A549 (cell line): Measurements from ENCODE around the gene MISFA. TPM values are rescaled to one million over a fixed set of nuclear protein-coding genes. Genes with fewer than 3 reads are reported as not detected.

Source experiments
- ATAC-seq, 2 experiments: fragments of 200-7000 bp in 1 of 2; fragments of >200 bp in 1 of 2; cut with Nextera tagmentation in 1 of 2; cut with Tn5 transposase in 1 of 2; 3 replicates each; pipeline versions ENCODE4 v1.8.0 to v1.9.1; 2018 to 2020; ENCODE audit warnings: mild to moderate bottlenecking in 1 of 2, moderate library complexity in 1 of 2
- CTCF ChIA-PET: fragments of 300-600 bp; sonication (Branson Sonifier 250); formaldehyde crosslinking; extraction: SDS; loops from one replicate; lab custom pipeline; 2021; ENCODE audit warnings: antibody characterized with exemption, inconsistent platforms; lab: Yijun Ruan, JAX
- POLR2A ChIA-PET: fragments of 350-600 bp; formaldehyde crosslinking; extraction: SDS; loops from one replicate; lab custom pipeline; 2021; ENCODE audit warnings: antibody characterized with exemption, inconsistent platforms; lab: Yijun Ruan, JAX
- DNase-seq, 2 experiments: peaks; one replicate each; pipeline versions ENCODE4 v3.0.0 to v3.0.0-alpha.2; 2011 to 2016; ENCODE audit warnings: low read depth in 1 of 2, low spot score in 1 of 2
- FAIRE-seq: peaks from 2 replicates; lab custom pipeline; 2011; peaks lifted over from hg19 to GRCh38; lab: Jason Lieb, UNC
- H3K27ac ChIP-seq, 2 experiments: fragments of >200 bp; sonication (Bioruptor Twin); formaldehyde crosslinking; 3 replicates each; pipeline ENCODE4 v1.5.1; 2016 to 2017
- H3K4me1 ChIP-seq: fragments of >200 bp; sonication (Bioruptor Twin); formaldehyde crosslinking; 3 replicates; pipeline ENCODE4 v1.6.1; 2016
- H3K4me2 ChIP-seq: fragments of >200 bp; sonication (Bioruptor Twin); formaldehyde crosslinking; 3 replicates; pipeline ENCODE4 v1.6.1; 2016
- H3K4me3 ChIP-seq: fragments of >200 bp; sonication (Bioruptor Twin); formaldehyde crosslinking; 3 replicates; pipeline ENCODE4 v1.5.1; 2016
- H3K9me3 ChIP-seq: fragments of >200 bp; sonication (Bioruptor Twin); formaldehyde crosslinking; 3 replicates; pipeline ENCODE4 v1.6.1; 2016
- BHLHE40 ChIP-seq: IDR thresholded peaks from 2 replicates; pipeline ENCODE4 v1.6.1; 2012; ENCODE audit warnings: low read depth, low read length, inconsistent platforms
- CBX2 ChIP-seq: fragments of 200-600 bp; sonication (generic); IDR thresholded peaks from 2 replicates; pipeline ENCODE4 v1.6.1; 2016; ENCODE audit warnings: low read depth, mild to moderate bottlenecking, borderline replicate concordance
- CHD2 ChIP-seq: fragments of 150-350 bp; IDR thresholded peaks from 2 replicates; pipeline ENCODE4 v1.6.1; 2014; ENCODE audit warnings: low read length; ENCODE audit not compliant: partially characterized antibody
- ESRRA ChIP-seq: fragments of 150-350 bp; IDR thresholded peaks from 2 replicates; pipeline ENCODE4 v1.6.1; 2014; ENCODE audit warnings: mild to moderate bottlenecking, low read length, borderline replicate concordance
- HDAC2 ChIP-seq: fragments of 200-600 bp; sonication (generic); IDR thresholded peaks from 2 replicates; pipeline ENCODE4 v1.6.1; 2016
- HES2 ChIP-seq: fragments of >200 bp; sonication (Bioruptor Twin); formaldehyde crosslinking; IDR thresholded peaks from 2 replicates; pipeline ENCODE4 v1.6.1; 2016
- HEYL ChIP-seq: fragments of 250-450 bp; sonication (Bioruptor Pico); IDR thresholded peaks from 2 replicates; pipeline ENCODE4 v1.8.0; 2021; ENCODE audit warnings: mild to moderate bottlenecking, moderate library complexity
- HOXA7 ChIP-seq: fragments of 250-450 bp; sonication (Bioruptor Pico); IDR thresholded peaks from 2 replicates; pipeline ENCODE4 v1.5.0; 2020; ENCODE audit warnings: mild to moderate bottlenecking, moderate library complexity
- HOXB13 ChIP-seq: fragments of 250-450 bp; sonication (Bioruptor Pico); IDR thresholded peaks from 2 replicates; pipeline ENCODE4 v1.5.0; 2020; ENCODE audit warnings: low read depth, mild to moderate bottlenecking, moderate library complexity
- HOXB5 ChIP-seq: fragments of 250-450 bp; sonication (Bioruptor Pico); IDR thresholded peaks from 2 replicates; pipeline ENCODE4 v1.5.0; 2020; ENCODE audit warnings: mild to moderate bottlenecking, moderate library complexity
- KDM1A ChIP-seq: fragments of 200-600 bp; sonication (generic); IDR thresholded peaks from 2 replicates; pipeline ENCODE4 v1.6.1; 2016; ENCODE audit warnings: low read depth, mild to moderate bottlenecking
- KDM5A ChIP-seq: fragments of 200-600 bp; sonication (generic); IDR thresholded peaks from 2 replicates; pipeline ENCODE4 v1.6.1; 2016; ENCODE audit warnings: antibody characterized with exemption, mild to moderate bottlenecking
- MAFK ChIP-seq: fragments of 450-650 bp; IDR thresholded peaks from 2 replicates; pipeline ENCODE4 v1.6.1; 2014; ENCODE audit not compliant: partially characterized antibody
- MAZ ChIP-seq: fragments of 150-350 bp; IDR thresholded peaks from 2 replicates; pipeline ENCODE4 v1.6.1; 2014; ENCODE audit warnings: antibody characterized with exemption, low read depth, low read length, borderline replicate concordance
- PBX3 ChIP-seq: IDR thresholded peaks from 2 replicates; pipeline ENCODE4 v1.6.1; 2012
- POLR2AphosphoS2 ChIP-seq: conservative IDR thresholded peaks from 2 replicates; pipeline ENCODE4 v1.6.1; 2012; ENCODE audit warnings: low read length, improper control_type of control experiment, inconsistent platforms
- RCOR1 ChIP-seq: fragments of 150-350 bp; IDR thresholded peaks from 2 replicates; pipeline ENCODE4 v1.6.1; 2014; ENCODE audit warnings: antibody characterized with exemption, low read length, low read depth
- REST ChIP-seq: fragments of 200-600 bp; sonication (generic); IDR thresholded peaks from 2 replicates; pipeline ENCODE4 v1.6.1; 2016; ENCODE audit warnings: antibody characterized with exemption, mild to moderate bottlenecking, moderate library complexity
- RNF2 ChIP-seq: fragments of 200-600 bp; sonication (generic); IDR thresholded peaks from 2 replicates; pipeline ENCODE4 v1.6.1; 2016; ENCODE audit warnings: low read depth, mild to moderate bottlenecking, antibody characterized with exemption, moderate library complexity, borderline replicate concordance
- TP53 ChIP-seq: fragments of 250-450 bp; sonication (Bioruptor Pico); IDR thresholded peaks from 2 replicates; pipeline ENCODE4 v1.5.0; 2021; ENCODE audit warnings: mild to moderate bottlenecking, moderate library complexity
- ZSCAN20 ChIP-seq: fragments of 250-450 bp; sonication (Bioruptor Pico); IDR thresholded peaks from 2 replicates; pipeline ENCODE4 v1.8.0; 2022; ENCODE audit warnings: mild to moderate bottlenecking, moderate library complexity
- WGBS: methylation state at CpG from one replicate; pipeline ENCODE4 v1.1.6; 2017; ENCODE audit errors: missing lambda C conversion rate; 5-methylcytosine and 5-hydroxymethylcytosine counted together
- polyA plus RNA-seq, 4 experiments: library from polyadenylated mRNA; depleted of rRNA in 3 of 4; stranded (reverse); fragments of >200 nt; fragmentation: RNase III in 1 of 4; extraction: RNeasy Plus Mini Kit Qiagen cat#74134 plus additional on column Dnase treatment in 1 of 4; gene quantifications; 2 replicates in 3 of 4; 3 replicates in 1 of 4; pipeline ENCODE4 v1.2.3, GENCODE V29; 2011 to 2017

Gene MISFA
- polyA plus RNA-seq, 2 of the 4 experiments (the other 2 are of a cell fraction), result 1.7 to 6.3 TPM

GRCh38 chr11:18632841-18633240 lies 33.3 kb downstream of the MISFA start:
- FAIRE-seq (no peak), DNase-seq (no peak)

GRCh38 chr11:18633256-18634139 lies 33.9 kb downstream of the MISFA start:
- CTCF ChIA-PET, result interaction anchor here (0.8 to 1.8 kb wide), 8 partner anchors 10 to 131 kb away, joined by 3 to 4 read pairs (median 3); partner anchors contain the start of gene IGSF22

More at GRCh38 chr11:18632841-18633240, 33.3 kb downstream of the MISFA start:
- TF ChIP-seq CBX2 (no peak), ZSCAN20 (CRISPR knock-in tag) (no peak), KDM5A (no peak), HES2 (no peak), POLR2AphosphoS2 (no peak), MAFK (no peak), CHD2 (no peak)
- TF ChIP-seq, all 56 proteins: peak for 0
- H3K27ac ChIP-seq, result peak overlapping the region; percentile 77 to 92; a peak in 2 of 6 replicates
- peaks cover 11% of the 10 kb centered on the region for H3K4me1 ChIP-seq
- ChIA-PET POLR2A (interaction anchor here (2.7 kb wide), 1 partner anchor 45 kb away, joined by 13 read pairs; the partner anchor contains the start of gene UEVLD), CTCF (interaction anchor here (1.2 to 1.3 kb wide), 3 partner anchors 38 to 126 kb away, joined by 3 read pairs; no protein-coding TSS in a partner anchor)
- WGBS, result 10% methylated on average over 2 of the region's 2 CpGs
- peak overlapping the region; percentile 100 for H3K4me2 ChIP-seq
- H3K9me3 ChIP-seq, result no peaks in the 10 kb centered on the region
- ATAC-seq, result no peak
- H3K4me3 ChIP-seq, result peak overlapping the region; percentile 74

GRCh38 chr11:18634140-18635032 lies 34.8 kb downstream of the MISFA start, which contains the start of gene SPTY2D1:
SPTY2D1 (minus strand) TSS chr11:18634342; CDS start chr11:18634257, 85 bp downstream.
- Histone ChIP-seq H3K4me2 (peak within 1 kb of the TSS; percentile 100), H3K27ac (peak within 1 kb of the TSS; percentile 85 to 92), H3K4me1 (peaks cover 11% of the 10 kb centered on the region), H3K4me3 (peak within 1 kb of the TSS; percentile 74), H3K9me3 (no peaks in the 10 kb centered on the region)
- ATAC-seq (peak; percentile 98 to 99), FAIRE-seq (peak; percentile 90), DNase-seq (peak; percentile 96 to 99)
- under 1% methylated on average over 33 of the region's 60 CpGs for WGBS
- ChIA-PET CTCF (interaction anchor here (0.8 to 1.8 kb wide), 7 partner anchors 11 to 130 kb away, joined by 3 to 4 read pairs (median 3); partner anchors contain the start of gene IGSF22), POLR2A (interaction anchor here (0.7 to 2.7 kb wide), 10 partner anchors 10 to 250 kb away, joined by 3 to 13 read pairs (median 6); partner anchors contain the start of genes TMEM86A and UEVLD)
- TF ChIP-seq ESRRA (no peak), HEYL (CRISPR knock-in tag) (no peak), TP53 (CRISPR knock-in tag) (peak; percentile 91), RCOR1 (no peak), REST (no peak; the same call in 1 of the 2 replicates), RNF2 (no peak), HOXB5 (CRISPR knock-in tag) (0 out of 2 replicates have a peak, but pooled peaks have one; percentile 73), MAZ (no peak), HDAC2 (no peak), BHLHE40 (peak; percentile 83), HOXA7 (CRISPR knock-in tag) (peak; percentile 76; the same call in 1 of the 2 replicates), PBX3 (no peak), KDM1A (no peak), ZSCAN20 (CRISPR knock-in tag) (no peak), HOXB13 (CRISPR knock-in tag) (peak; percentile 80; the same call in 1 of the 2 replicates)

More at GRCh38 chr11:18633256-18634139, 33.9 kb downstream of the MISFA start:
- no peaks in the 10 kb centered on the region for H3K9me3 ChIP-seq
- POLR2A ChIA-PET, result interaction anchor here (1.2 to 2.7 kb wide), 6 partner anchors 9 to 107 kb away, joined by 5 to 13 read pairs (median 6); partner anchors contain the start of genes TMEM86A and UEVLD
- ATAC-seq (peak in 1 of 2 experiments; percentile 1; a peak in 1 of 6 replicates), DNase-seq (no peak), FAIRE-seq (no peak)
- WGBS, result under 1% methylated on average over 31 of the region's 31 CpGs
- H3K4me2 ChIP-seq, result peak overlapping the region; percentile 100
- peaks cover 11% of the 10 kb centered on the region for H3K4me1 ChIP-seq
- TF ChIP-seq HDAC2, result no peak
- H3K4me3 ChIP-seq, result peak overlapping the region; percentile 74
- peak overlapping the region; percentile 77 to 92 for H3K27ac ChIP-seq
